AG08395 (cell line): ENCODE results near the gene CAB39.
"Not testable (repeated sequence)": the region's sequence is repeated elsewhere in the genome, so short reads cannot be mapped to it uniquely, and the experiment has no call there.

Experiments
- DNase-seq: peaks from one replicate; pipeline ENCODE4 v3.0.0; 2012; ENCODE audit warnings: mixed read lengths, low spot score

Gene CAB39

DNA sequence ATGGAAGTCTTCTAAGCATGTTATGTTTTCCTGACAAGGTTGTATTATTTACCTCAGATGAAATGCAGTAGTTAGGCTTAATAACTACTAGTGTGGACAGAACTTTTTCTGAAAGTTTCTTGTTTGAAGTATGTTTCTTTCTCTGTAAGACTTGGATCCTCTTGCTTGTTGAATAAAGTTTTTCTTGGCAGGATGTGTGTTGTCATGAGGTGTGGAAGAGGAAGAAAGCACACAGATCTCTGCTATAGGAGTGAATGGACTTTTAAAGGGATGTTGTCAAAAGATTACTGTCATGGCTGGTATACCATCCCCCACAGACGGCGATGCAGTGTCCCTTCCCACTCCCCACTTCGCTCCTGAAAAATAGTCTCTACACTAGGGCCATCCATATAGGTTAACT is 2.6 kb downstream of the CAB39 start:
- no peak for DNase-seq

DNA sequence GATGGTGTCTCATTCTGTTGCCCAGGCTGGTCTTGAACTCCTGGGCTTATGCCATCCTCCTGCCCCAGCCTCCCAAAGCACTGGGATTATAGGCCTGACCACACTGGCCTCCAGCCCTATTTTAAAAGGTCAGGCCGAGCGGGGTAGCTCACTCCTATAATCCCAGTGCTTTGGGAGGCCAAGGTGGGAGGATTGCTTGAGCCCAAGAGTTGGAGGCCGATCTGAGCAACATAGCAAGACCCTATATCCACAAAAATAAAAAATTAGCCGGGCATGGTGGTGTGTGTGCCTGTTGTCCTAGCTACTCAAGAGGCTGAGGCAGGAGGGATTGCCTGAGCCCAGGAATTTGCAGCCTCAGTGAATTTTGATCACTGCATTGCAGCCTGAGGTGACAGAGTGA is 3.9 kb downstream of the CAB39 start:
- DNase-seq, result no peak

DNA sequence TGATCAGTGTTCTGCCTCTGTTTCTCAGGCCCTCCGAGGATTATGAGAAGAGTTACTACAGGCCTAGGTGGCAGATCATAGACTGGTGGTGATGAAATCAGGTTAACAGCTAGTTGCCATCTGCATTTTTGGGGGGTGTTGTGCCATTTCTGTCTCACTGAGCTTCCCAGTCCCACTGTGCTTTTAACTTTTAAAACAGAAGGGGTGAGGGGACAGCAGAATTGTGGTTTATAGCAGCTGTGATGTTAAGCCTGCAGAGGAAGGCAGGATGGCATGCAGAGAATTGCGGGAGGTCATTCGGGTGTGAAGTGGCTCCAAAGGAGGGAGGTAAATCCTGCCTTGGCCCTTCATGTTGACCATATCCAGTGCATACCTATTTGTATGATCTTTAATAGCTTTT is 5.0 kb downstream of the CAB39 start:
- no peak for DNase-seq

DNA sequence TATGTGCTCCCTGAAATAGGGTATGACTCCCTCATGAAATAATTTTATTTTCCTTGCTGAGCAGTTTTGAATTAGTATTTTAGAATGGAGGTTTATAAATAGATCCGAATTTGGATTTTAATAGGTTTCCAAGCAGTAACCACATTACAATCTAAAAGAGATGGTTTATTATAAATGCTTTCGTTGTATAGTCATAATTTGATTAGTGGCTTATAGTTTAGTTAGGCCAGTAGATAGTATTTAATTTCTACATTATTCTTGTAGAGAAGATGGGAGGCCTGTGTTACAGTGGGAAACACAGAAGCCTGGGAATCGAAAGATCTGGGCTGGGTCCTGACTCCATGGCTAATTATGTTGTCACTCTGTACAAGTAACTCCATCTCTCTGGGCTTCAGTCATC is 6.7 kb downstream of the CAB39 start:
- DNase-seq, result no peak

DNA sequence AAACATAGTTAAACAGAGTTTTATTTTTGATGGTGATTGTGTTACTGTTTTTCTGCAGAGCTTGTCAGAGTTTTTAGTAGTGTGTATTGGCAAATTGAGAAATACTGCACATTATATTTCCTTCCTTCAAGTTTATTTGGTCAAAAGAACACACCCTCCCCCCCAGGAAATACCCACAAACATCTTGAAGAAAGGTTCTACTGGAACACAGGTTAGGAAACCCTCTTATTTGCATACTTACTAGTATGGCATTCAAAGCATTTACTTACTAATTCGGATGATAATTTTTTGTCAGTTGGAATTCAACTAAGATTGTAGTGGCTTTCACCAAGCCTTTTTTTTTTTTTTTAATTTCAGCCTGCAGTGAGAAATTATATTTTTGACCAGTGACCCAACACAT is 9.1 kb downstream of the CAB39 start:
- peak; percentile 17 for DNase-seq

DNA sequence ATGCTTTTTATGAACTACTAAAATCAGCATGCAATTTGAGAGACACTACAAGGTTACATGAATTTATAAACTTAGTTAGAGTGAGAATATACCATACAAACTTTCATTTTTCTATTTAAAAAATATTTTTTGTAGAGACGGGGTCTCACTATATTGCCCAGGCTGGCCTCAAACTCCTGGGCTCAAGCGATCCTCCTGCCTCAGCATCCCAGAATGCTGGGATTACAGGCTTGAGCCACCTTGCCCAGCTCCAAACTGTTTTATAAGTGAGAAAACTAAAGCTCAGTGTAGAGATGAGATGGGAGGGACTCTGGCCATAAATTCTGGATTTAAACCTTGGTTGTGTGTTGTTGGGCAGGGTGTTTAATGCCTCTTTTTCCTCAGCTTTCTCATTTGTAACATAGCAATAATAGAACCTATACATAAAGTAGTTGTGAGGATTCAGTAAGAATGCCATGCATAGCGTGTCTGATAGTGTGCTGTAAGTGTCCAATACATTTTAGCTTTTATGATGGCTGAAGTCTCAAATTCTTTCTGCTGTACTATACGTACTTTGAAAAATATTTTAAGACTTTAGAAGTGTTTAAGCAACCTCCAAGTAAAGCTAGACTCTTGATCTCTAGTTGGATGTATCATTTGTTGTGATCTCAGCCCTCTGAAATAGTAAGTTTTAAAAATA is 9.7 kb downstream of the CAB39 start:
- no peak for DNase-seq

DNA sequence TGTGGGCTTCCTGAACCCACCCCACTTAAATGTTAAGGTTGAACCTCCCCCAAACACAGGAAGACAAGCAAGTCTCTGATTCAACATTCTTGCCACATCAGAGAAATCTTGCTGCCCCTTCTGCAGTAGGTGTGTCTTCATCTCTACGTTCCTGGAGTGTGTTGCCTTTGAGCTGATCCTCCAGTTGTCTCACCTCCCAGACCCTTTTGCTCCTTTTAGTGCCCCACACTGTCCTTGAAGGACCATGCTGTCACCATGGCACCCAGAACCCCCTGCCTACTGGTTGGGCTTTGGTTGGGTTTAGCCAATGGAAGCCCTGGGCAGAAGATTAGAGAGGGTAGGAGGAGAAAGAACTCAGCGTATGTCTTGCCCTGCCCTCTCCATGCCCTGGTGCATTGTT is 10.7 kb downstream of the CAB39 start:
- DNase-seq, result no peak

DNA sequence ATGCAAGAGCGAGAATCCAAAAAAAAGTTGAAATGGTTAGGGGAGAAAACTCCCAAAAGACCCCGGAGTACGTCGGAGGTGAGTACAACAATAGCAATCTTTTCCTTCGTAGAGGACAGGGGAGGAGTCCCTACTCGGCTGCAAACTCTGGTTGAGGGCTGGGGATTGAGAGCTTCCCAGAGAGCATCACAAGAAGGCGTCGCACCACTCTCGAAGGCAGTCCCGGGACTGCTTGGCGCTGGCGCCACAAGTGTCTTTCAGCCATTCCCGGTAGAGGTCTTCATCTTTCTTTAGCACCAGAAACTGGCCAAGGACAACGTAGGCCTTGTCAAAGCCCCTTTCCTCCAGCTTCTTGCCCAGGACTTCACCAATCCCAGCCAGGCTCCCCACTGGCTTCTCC is 12.3 kb downstream of the CAB39 start:
- not testable (repeated sequence) for DNase-seq

DNA sequence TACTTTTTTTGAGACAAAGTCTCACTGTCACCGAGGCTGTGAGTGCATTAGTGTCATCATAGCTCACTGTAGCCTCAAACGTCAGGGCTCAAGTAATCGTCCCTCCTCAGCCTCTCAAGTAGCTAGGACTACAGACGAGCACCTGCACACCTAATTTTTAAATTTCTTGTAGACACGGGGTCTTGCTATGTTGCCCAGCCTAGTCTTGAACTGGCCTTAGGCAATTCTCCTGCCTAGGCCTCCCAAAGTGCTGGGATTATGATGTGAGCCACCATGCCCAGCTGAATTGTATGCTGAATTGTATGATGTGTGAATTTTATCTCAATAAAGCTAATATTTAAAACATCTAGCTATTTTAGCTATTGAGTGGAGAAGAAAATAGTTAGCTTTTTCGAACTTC is 18.9 kb downstream of the CAB39 start:
- DNase-seq, result no peak

DNA sequence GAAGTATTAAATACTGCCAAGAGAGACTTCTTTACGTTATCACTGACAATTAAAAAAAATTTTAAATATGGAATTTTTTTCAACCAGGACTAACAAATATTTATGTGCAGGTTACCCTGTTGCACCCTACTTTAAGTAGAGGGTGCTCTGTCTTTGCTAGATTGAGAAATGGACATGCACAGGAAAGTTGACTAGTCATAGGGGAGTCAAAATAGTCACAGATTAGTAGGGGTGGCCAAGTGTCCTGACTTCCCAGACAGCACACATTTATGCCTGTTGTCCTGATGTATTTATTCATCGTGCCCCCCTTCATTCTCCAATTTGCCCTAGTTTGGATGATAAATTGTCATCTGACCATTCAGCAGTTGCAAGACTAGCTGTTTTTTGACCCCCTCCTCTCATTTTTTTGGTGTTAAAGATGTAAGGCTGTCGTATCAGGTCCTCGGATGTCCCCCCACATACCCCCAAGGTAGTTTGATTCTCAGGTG is 20.3 kb downstream of the CAB39 start:
- no peak for DNase-seq

DNA sequence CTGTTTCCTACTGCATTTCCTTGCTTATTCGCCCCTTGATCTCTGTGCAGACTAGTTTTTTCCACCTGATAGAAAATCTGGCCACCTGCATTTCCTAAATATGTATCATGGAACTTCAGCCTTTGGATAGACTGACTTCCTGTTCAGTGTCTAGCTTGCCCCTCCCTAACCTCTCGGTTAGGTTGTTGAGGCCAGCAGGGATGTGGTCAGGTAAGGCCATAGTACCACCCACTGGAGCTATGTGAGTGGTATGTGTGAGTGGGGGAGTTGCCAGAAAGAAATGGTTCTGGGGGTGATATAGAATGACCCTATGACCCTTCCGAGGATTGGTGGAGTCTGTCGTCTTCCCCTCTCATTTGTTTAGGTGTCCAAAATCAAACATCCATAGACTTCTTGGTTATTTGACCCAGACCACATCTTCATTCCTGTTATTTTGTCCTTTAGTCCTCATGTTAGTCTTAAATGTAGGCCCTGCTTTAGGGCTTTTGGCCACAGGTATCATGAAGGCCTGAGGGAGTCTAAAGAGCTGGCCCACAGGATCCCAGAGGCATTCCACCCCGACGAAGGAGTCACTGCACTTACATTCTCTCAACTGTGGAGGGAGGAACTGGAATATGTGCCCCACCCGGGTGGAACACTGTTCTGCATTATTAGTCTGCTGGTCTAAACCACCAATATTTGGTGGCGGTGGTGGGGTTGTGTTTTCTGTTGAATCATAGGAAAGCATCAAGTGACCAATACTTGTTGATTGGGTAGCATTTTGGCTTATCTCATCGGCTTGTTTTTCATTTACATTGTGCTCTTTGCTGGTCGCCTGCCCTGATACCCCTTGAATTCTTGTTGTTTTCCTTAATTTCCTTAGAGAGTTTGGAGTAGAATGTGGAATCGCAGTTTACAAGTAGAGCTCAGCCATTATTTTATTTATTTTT is 21.9 kb downstream of the CAB39 start:
- no peak for DNase-seq

DNA sequence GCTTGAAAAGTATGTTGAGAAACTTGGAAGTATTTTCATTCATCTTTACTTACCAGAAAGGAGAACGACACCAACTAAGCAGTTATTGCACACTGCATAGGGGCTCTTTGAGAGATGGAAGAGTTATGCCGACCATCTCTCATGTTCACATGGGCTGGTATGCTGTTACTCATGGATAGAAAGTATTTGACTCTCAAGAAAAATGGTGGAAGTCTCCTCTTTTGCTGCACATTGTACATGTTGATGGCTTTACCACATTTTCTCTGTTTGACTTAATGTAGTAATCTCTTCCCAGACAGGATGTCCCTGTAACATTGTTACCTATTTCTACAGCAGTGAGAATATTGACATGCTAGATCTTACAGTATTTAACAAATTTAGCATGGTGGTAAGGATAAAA is 23.2 kb downstream of the CAB39 start:
- DNase-seq, result no peak

DNA sequence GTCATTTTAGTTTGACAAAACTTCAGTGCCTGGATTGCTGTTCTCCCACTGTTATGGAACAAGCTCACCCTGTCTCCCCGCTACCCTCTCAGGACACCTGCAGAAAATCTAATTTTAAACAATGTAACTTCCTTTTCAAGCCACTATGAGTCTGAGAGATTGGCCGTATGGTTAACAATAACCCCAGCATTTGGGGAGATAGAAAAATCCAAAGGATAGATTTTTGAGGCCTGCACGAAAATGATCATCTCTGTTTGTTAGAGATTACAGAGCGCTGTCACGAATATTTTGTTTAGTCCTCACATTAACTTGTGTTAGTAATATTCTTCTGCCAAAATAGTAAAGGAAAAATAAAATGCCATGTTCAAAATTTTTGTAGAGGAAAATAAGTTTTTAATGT is 24.7 kb downstream of the CAB39 start:
- DNase-seq, result no peak

DNA sequence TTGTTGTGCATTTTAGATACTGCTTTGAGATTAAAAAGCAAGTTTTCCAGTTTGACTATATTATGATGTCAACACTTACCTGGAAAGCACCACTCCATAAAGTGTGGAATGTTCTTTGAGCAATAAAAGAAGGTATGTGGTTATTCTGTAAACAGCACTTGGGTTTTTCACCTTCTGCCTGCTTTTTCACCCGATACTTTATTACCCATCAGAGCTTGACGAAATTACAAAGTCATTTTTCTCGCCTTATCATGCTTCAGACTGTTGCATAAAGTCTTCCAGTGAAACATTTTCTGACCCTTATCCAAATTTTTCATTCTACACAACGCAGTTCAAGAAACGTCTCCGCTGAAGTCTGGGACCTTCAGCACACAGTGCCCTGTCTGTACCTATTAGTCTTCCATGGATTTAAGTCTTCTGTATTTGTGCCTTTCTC is 25.2 kb downstream of the CAB39 start:
- DNase-seq, result no peak

DNA sequence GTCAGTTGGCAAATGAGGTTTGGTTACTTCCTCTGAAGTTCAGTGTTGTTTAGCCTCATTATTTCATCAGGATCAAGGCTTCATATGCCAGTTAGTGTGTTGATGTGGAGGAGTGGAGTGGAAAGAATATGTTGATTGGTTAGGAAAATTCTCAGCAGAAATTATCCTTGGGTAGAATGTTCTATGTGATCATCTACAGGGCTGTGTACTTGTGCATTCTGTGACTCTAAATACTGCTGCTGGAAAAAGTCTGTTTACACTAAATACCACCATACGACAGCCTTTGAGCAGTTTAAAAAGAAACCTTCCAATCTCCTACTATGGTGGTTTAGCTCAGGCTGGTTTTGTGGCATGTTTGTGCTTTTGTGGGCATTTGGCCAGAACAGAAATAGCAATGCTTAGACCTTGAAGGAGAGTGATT is 25.8 kb downstream of the CAB39 start:
- no peak for DNase-seq

DNA sequence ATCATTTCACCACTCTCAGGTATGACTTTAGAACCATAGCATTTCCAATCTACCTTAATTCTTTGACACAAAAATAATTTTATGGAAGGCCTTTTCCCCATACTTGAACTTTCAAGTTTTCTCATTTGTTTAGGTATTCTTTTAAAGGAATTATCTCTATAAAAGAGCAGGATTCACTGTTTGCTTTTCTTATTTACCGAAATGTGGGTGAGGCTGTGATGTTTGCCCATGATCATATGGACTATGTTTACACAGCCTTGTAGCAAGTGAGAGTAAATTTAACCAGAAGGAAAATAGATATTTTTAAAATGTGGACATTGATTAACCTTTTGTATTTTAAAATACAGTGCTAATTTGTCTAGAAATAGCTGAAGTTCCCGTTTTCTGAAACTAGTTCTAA is 26.3 kb downstream of the CAB39 start:
- DNase-seq, result no peak

DNA sequence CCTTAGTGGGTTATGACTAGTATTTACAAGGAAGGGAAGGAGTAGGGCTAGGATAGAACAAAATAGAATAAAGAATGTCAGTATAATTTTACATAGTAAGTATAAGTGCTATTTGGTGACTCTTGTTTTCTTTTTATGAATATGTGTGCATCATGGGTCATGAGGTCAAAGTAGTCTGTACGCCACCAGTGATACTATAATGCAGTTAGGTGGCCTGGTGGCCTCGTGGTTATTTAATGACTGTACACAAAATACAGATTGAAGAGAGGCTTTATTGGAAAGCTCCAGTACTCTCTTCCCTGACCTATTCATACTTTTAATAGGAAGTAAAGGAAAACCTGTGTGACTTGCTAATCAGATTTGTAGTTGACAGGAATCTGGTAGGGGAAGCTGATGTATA is 27.3 kb downstream of the CAB39 start:
- DNase-seq, result no peak

DNA sequence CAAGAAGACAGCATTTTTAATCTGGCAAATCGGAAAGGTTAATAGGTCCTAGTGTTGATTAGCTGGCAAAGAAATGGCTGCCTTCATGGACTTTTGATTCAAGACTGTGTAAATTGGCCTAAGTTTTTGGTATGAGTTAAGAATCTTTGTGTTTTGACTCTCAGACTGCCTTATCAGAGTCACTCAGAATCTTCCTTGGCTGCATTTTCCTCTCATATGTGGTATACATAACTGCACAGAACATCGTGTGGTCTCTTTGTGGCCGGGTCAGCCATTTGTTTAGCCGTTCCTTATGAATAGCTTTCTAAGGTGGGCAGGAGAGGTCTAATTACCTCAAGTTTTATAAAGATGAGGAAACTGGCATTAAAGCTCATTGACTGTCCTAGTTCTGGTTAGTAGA is 30.1 kb downstream of the CAB39 start:
- no peak for DNase-seq

DNA sequence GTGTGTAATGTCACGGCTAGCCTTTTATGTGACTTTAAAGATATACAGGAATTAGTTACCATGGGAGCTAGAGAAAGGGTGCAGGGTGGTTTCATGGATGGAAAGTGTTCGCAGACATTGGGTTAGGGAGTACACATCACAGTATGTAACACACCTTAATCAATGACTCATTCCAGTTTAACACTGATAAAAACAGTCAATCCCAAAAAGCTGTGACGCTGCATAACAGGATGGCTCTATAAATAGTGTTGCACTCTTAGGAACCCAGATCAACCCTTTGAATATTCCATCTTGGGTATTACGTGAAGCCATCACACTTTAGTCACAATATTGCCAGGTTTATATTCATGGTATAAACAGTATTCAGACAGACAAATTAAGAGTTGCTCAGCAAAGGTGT is 33.6 kb downstream of the CAB39 start:
- no peak for DNase-seq

DNA sequence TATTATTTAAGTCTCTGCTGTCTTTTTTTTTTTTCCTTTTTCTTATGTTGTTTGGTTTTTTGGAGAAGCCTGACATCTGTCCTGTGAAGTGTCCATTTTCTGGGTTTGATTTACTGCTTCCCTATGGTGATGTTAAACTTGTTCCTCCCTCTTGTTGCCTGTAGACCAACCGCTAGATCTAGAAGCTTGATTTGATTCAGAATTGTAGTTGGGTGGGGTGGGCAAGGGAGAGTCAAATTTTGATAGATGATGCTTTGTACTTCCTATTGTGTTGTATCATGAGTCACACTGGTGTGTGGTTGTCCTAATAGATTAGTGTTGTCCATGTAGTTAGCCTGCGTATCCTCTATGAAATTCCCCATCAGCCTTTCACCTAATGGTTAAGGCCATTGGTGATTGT is 35.4 kb downstream of the CAB39 start:
- DNase-seq, result no peak

DNA sequence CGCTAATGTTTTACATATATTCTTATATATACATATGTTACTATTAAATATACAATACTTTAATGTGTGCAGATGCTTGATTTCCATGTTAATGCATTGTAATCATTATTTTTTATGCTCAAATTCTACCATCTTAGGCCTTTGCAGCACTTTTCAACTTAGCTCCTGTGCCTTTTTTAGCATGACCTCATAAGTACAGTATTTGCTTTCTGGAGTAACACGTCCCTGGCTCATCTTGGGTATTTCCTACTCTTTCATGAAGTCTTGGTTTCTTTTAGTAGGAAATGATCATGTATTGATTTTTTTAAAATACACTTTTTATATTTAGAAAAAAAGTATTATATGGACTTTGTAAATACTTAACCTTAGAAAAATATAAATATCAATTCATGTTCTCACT is 36.5 kb downstream of the CAB39 start:
- peak; percentile 22 for DNase-seq

DNA sequence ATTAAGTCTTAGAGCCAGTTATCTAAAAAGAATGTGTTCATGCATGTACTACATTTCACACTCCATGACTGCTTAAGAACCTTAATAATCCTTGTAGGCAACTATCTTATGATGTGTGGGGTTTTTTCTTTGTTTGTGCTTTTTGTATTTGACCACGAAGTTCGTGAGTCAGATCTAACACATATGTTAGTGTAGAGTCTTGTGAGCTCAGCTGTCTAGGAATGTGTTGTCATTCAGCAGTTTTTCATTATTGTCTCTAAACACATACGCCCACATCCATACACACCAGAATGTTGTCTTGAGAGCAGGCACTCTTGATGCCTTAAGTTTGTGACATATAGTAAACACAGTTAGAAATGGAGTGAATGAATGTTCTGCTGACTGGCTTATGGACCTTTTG is 38.4 kb downstream of the CAB39 start:
- DNase-seq, result peak; percentile 64

DNA sequence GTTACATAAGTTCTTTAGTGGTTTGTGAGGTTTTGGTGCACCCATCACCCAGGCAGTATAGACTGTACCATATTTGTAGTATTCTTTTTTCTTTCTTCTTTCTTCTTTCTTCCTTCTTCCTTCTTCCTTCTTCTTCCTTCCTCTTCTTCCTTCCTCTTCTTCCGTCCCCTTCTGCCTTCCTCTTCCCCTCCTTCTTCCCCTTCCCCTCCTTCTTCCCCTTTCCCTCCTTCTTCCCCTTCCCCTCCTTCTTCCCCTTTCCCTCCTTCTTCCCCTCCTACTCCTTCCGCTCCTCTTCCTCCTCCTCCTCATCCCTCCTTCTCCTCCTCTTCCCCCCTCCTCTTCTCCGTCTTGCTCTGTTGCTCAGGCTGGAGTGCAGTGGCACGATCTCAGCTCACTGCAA is 41.6 kb downstream of the CAB39 start:
- no peak for DNase-seq
